ENCODE results near the gene CNPY1. TPM values are rescaled to one million over a fixed set of nuclear protein-coding genes. Genes with fewer than 3 reads are reported as not detected.

Gene CNPY1
- total and polyA plus RNA-seq, 4 donors, result not detected

- no peak overlapping the region for H3K4me3 ChIP-seq (ENCODE audit: low read depth in 1 of 3, low read length in 3 of 3)
- DNase-seq (ENCODE audit: low spot score), result no peak
- H3K27ac ChIP-seq (ENCODE audit: low read depth in 1 of 2, low read length in 2 of 2), result no peak overlapping the region
- WGBS, result 18% methylated on average over 8 of the region's 8 CpGs
- H3K36me3 ChIP-seq (ENCODE audit: control insufficient read depth in 4 of 4, insufficient read depth in 3 of 4, low read depth in 1 of 4, low read length in 3 of 4), result no peaks in the 10 kb centered on the region
- H3K27me3 ChIP-seq (ENCODE audit: control insufficient read depth in 4 of 4, insufficient read depth in 4 of 4, low read length in 3 of 4), result peaks cover 16 to 43% (median 23%) of the 10 kb centered on the region in 4 donors
- H3K9me3 ChIP-seq (ENCODE audit: control insufficient read depth in 4 of 4, low read length in 3 of 4), result no peaks in the 10 kb centered on the region
- H3K4me1 ChIP-seq (ENCODE audit: control insufficient read depth in 4 of 4, insufficient read depth in 4 of 4, low read length in 3 of 4), result peaks cover 6 to 23% (median 14%) of the 10 kb centered on the region in 4 donors
- TF ChIP-seq HNF4G (IDR thresholded peaks at IDR 0.05) (no peak), MAX (IDR thresholded peaks at IDR 0.05) (no peak), TAF1 (conservative IDR thresholded peaks at IDR 0.05) (no peak), GABPA (IDR thresholded peaks at IDR 0.05 in 1 of 2, conservative IDR thresholded peaks at IDR 0.05 in 1 of 2) (no peak), ATF3 (IDR thresholded peaks at IDR 0.05) (no peak), SP1 (IDR thresholded peaks at IDR 0.05) (no peak), RXRA (IDR thresholded peaks at IDR 0.05) (no peak), FOXA1 (IDR thresholded peaks at IDR 0.05) (no peak)
- H3K9ac ChIP-seq (ENCODE audit: low read depth in 1 of 2, low read length in 2 of 2), result no peak overlapping the region
Measured at GRCh38 chr7:155470186-155470487, 76.2 kb downstream of the CNPY1 start.

- Histone ChIP-seq H3K4me1 (ENCODE audit: control insufficient read depth in 4 of 4, insufficient read depth in 4 of 4, low read length in 3 of 4) (peaks cover 6 to 23% (median 14%) of the 10 kb centered on the region in 4 donors), H3K27me3 (ENCODE audit: control insufficient read depth in 4 of 4, insufficient read depth in 4 of 4, low read length in 3 of 4) (peaks cover 16 to 47% (median 26%) of the 10 kb centered on the region in 4 donors), H3K9ac (ENCODE audit: low read depth in 1 of 2, low read length in 2 of 2) (no peak overlapping the region), H3K4me3 (ENCODE audit: low read depth in 1 of 3, low read length in 3 of 3) (no peak overlapping the region), H3K9me3 (ENCODE audit: control insufficient read depth in 4 of 4, low read length in 3 of 4) (no peaks in the 10 kb centered on the region), H3K36me3 (ENCODE audit: control insufficient read depth in 4 of 4, insufficient read depth in 3 of 4, low read depth in 1 of 4, low read length in 3 of 4) (no peaks in the 10 kb centered on the region), H3K27ac (ENCODE audit: low read depth in 1 of 2, low read length in 2 of 2) (no peak overlapping the region)
- TF ChIP-seq GABPA (IDR thresholded peaks at IDR 0.05 in 1 of 2, conservative IDR thresholded peaks at IDR 0.05 in 1 of 2) (no peak), ATF3 (IDR thresholded peaks at IDR 0.05) (no peak), FOXA2 (IDR thresholded peaks at IDR 0.05) (no peak), JUND (IDR thresholded peaks at IDR 0.05) (no peak), REST (IDR thresholded peaks at IDR 0.05) (no peak), SP1 (IDR thresholded peaks at IDR 0.05) (no peak), TAF1 (conservative IDR thresholded peaks at IDR 0.05) (no peak), HNF4A (conservative IDR thresholded peaks at IDR 0.05) (no peak), EGR1 (IDR thresholded peaks at IDR 0.05; ENCODE audit: low read depth in 2 of 2) (no peak), MAX (IDR thresholded peaks at IDR 0.05) (no peak), ZBTB33 (IDR thresholded peaks at IDR 0.05) (no peak), YY1 (IDR thresholded peaks at IDR 0.05) (no peak), RXRA (IDR thresholded peaks at IDR 0.05) (no peak), FOXA1 (IDR thresholded peaks at IDR 0.05) (no peak), NR2F2 (IDR thresholded peaks at IDR 0.05) (no peak), HNF4G (IDR thresholded peaks at IDR 0.05) (no peak), CTCF (IDR thresholded peaks at IDR 0.05; ENCODE audit: low read depth, low read length, missing input control) (no peak), RAD21 (IDR thresholded peaks at IDR 0.05) (no peak)
- WGBS, result 8% methylated on average over 12 of the region's 12 CpGs
- DNase-seq (ENCODE audit: low spot score), result no peak
Measured at GRCh38 chr7:155469311-155470185, 76.8 kb downstream of the CNPY1 start.
